Measurements from ENCODE around the gene CTNNBIP1. TPM values are rescaled to one million over a fixed set of nuclear protein-coding genes. Genes with fewer than 3 reads are reported as not detected.
A peak's percentile ranks its signal among the peaks of the same experiment; 100 is the strongest.

Gene CTNNBIP1
- total RNA-seq, 2 donors from 2014 or later: 25.7 to 30.9 TPM

DNA sequence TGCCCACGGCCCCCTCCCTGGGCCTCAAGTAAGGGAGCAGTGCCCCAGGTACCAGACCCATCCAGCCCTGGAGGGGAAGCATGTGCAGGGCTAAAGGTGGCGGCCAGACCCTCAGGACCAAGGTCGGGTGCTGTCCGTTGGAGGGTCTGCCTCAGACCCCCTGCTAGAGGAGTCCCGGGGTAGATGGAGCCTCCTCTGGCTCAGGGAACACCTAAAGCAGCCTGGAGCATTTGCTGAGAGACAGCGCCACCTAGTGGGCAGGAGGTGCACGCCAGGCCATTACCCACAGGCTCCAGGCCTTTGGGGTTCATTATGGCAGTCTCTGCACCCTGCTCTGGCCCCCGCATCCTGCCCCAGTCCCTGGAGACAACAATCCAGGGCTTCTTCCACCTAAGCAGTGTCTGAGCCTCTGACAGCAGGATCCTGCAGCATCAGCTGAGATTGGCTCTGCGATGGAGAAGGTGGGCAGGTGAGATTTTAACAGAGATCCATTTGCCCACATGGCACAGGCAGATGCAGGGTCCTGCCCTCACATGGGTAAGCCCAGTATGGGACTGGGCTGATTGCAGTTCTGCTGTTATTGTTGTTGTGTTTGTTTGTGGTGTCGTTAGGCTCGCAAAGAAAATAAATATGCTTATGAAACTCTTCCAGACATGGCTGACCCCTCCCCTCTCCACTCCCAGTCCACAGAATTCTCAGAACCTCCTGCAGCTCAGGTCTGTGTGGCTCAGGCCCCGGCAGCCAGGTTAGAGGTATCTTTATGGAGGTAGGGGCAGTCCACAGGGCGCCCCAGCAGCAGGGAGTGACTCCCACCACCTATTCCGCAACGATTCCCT, 42.4 kb downstream of the CTNNBIP1 start:
- peak; percentile 61 to 89 for DNase-seq
- intact Hi-C loops (cut with DNase I, micrococcal nuclease): loop anchor here (5.0 to 10.0 kb wide), 3 partner anchors 83 to 243 kb away; no protein-coding TSS in a partner anchor
- ATAC-seq: peak; percentile 84

DNA sequence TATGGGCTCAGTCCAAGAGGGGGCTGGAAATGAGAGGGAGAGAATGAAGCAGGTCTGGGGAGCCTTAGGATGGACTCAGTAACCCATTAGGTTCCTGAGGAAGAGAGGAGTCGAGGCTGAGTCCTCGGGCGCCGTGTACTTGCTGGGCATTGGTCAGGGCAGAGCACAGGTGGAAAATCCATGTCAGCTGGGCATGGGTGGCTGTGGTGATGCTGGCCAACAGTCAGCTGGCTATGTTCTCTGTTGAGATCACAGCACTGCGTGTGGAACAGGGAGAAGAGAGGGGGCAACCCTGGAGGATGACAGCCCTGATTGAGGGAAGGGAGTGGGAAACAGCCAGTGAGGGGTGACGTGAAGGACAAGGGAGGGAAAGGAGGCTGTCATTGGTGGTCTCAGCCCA, 43.2 kb downstream of the CTNNBIP1 start:
- DNase-seq (no peak), ATAC-seq (no peak)
- intact Hi-C loops (cut with DNase I, micrococcal nuclease): loop anchor here (5.0 to 10.0 kb wide), 3 partner anchors 82 to 242 kb away; no protein-coding TSS in a partner anchor

DNA sequence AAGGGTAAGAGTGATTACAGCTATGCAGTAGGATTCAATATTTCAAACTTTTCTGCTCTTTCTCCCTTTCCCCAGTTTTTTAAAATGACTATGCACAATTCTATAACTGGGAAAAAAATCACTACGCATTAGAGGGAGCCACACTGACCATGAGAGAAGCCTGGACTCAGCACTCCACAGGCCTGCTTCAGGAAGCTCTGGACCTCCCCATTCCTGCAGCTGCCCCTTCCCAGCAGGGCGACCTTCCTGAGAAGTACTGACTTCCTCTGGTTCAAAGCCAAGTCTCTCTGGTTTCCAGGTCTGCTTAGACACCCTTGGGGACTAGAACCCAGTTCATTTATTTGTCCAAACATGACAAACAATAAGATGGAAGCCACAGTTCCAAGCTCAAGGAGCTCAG, 44.3 kb downstream of the CTNNBIP1 start:
- ATAC-seq (no peak), DNase-seq (no peak)
- intact Hi-C loops (cut with DNase I, micrococcal nuclease): loop anchor here (5.0 to 10.0 kb wide), 3 partner anchors 81 to 241 kb away; no protein-coding TSS in a partner anchor

DNA sequence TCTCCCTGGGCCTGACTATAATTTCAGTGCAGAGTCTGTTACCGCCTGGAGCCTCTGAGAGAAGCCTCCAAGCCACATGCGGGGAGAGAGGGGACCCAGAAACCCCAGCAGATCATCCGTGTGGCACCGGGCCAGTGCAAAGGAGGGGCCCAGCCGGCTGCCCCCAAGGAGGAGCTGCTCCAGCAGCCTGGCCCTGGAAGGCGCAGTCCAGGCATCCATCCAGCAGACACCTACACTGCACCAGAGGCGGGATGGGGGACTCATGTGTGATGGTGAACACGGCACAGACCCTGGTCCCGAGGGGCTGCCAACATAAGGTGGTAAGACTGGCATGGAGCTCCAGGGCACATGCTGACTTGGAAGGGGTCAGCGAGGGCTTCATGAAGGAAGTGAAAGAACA, 46.7 kb downstream of the CTNNBIP1 start:
- DNase-seq: no peak
- ATAC-seq: no peak
- intact Hi-C loops (cut with DNase I, micrococcal nuclease): loop anchor here (10.0 kb wide), 2 partner anchors 79 to 239 kb away; no protein-coding TSS in a partner anchor

DNA sequence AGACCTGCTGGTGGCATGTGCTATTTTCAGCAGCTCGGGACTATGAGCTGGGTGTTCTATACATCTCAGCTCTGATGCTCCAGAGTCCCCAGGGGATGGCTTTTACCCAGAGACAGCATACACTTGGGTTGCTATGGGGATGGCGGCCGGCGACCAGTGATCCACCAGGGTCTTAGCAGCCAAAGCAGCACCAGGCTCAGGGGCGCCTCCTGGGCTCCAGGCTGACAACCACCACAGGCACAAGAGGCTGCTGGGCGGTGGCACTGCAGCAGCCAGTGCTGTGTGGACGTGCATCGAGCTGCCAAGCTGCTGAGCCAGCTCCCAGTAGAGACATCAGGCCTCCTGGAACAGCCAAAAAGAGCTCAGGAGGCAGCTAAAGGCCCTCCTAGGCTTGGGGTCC, 48.7 kb downstream of the CTNNBIP1 start:
- DNase-seq (no peak), ATAC-seq (no peak)
- intact Hi-C loops (cut with DNase I, micrococcal nuclease): loop anchor here (10.0 kb wide), 2 partner anchors 77 to 237 kb away; no protein-coding TSS in a partner anchor

DNA sequence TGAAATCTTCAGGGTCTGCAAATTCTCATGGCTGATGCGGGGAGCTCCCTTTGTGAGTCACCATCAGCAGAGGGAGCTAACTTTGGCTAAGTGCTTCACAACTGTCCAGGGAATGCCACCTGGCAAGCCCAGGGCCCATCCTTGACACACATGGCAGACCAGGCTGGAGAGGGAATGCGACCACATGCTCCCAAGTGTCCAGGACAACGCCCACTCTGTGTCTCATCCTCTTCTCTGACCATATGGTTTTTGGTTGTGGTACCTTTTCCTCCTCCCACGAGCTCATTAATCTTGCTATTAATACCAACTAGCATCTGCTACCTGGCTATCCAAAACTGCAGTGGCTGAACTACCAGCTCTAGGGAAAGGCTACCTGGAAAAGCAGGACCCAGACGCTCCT, 49.2 kb downstream of the CTNNBIP1 start:
- intact Hi-C loops (cut with DNase I, micrococcal nuclease): loop anchor here (10.0 kb wide), 2 partner anchors 76 to 236 kb away; no protein-coding TSS in a partner anchor
- DNase-seq: no peak
- no peak for ATAC-seq

DNA sequence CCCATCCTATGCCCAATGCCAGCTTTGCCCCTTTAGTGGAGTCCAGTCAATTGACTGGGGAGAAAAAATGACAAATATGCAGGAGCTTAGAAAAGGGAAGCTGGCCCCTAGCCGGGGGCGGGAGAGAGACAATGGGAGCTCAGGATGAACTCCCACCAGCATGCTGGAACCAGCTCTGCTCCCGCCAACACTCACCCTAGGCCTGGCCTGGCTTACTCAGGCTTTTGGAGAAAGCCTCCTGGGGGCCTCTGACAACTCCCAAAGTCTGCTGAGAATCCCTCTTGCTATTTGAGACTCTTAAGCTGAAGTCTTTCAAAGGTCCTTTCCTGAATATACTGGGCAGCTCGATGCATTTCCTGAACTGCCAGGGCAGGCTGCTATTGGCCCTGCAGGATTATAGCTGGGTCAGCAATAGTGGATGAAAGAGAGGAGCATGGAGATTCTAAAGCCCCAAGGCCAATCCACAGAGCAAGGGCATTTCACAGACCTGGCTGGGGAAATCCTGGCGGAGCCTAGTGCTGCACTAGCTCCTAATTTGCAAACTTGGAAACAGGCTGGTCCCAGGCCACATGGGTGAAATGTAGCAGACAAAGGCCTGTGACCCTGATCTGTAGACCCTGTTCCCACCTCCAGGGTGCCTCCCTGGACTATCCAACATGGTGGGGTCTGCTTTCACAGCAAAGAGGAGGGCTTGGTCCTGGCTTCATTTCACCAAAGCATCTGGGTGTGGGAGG, 50.6 kb downstream of the CTNNBIP1 start:
- DNase-seq: no peak
- ATAC-seq: no peak
- intact Hi-C loops (cut with DNase I, micrococcal nuclease): loop anchor here (10.0 kb wide), 2 partner anchors 75 to 235 kb away; no protein-coding TSS in a partner anchor

DNA sequence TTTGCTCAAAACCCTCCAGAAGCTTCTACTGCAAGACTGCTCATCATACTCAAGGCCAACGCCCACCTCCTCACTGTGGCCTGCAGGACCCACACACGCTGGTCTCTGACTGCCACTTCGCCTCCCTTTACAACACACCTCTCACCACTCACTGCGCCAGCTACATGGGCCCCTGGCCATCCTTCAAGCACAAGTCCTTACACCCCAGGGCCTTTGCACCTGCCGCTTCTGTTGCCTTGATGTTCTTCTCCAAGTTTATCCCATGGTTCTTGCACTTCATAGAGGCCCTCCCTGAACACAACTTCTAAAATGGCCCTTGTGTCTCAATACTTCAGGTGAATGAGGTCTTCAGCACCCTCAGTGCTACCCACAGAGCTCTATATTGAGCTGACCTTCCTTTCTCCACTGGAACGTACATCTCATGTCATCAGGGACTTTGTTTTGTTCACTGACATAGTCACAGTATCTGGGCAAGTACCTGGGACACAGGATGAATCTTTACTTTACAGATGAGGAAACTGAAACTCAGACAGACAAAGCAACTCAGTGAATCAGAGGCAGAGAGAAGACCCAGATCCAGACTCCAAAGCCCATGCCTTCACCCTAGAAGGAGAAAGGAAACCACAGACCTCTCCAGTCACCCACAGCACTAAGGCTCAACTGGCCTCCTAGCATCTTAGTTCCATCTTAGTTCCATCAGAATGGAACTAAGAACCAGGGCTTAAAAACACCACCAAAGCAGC, 51.6 kb downstream of the CTNNBIP1 start:
- DNase-seq (no peak), ATAC-seq (no peak)
- intact Hi-C loops (cut with DNase I, micrococcal nuclease): no loop called here

DNA sequence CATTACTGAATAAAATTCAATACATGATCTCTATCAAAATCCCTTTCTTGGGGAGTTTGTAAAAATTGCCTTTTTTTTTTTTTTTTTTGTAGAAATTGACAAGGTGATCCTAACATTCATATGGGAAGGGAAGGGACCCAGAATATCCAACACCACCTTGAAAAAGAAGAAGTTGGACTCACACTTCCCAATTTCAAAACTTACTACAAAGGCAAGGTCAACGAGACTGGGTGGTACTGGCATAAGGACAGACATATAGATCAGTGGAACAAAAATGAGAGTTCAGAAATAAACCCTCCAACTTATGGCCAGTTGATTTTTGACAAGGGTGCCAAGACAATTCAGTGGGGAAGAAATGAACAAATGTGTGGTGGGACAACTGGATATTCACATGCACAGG, 54.9 kb downstream of the CTNNBIP1 start:
- DNase-seq: no peak
- ATAC-seq: no peak
- intact Hi-C loops (cut with DNase I, micrococcal nuclease): no loop called here

DNA sequence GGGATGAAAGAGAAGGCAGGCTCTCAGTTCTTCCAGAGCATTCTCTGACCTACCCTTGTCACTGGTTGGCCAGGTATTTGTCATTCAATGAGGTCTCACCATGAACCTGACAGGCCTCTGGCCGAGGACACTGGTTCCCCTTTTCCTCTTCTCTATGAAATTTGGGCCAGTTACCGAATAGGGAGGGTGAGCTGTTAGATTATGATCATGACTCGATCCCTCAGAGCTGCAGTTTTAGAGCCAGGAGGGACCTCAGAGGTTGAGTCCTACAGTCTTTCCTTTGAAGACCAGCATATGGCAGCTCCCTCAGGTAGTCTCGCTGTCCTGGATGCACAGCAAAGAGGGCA, 56.8 kb downstream of the CTNNBIP1 start:
- intact Hi-C loops (cut with DNase I, micrococcal nuclease): no loop called here
- DNase-seq (no peak), ATAC-seq (no peak)

DNA sequence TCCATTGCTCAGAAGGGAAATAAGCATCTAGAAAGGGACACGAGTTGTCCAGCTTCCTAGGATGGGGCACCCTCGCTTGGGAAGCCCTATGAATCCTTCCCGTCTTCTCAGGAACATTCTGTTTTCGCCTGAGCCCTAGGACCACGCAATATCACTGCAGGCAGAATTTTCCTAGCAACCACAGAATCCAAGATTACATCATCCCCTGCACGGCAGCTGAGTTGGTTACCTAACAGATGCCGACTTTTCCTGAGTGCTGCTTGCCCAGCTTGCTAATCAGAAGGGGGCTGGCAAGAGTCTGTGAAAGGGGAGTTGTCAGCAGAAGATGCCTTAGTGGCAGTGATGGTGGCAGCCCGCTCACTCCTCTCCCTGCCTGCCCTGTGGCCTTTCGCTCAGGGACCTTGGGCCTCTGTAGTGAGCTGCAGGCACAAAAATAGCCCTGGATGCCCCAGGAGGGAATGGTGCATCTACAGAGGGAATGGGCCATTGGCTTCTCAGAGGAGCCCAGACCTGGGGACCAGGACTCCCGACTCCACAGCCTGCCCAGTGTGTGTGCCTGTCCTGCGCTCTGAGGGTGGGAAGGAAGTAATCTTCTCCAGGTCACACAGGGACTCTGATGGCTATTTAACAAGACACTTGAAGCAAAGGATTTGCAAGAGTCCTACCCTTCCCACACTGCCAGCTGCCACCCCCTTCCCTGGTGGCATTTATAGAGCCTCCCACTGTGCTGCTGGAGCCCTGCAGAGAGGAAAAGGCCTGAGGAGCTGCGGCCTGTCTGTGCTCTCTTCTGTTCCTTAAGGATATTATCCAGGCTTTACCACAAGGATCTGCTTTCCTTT, 57.4 kb downstream of the CTNNBIP1 start:
- DNase-seq (no peak), ATAC-seq (no peak)
- intact Hi-C loops (cut with DNase I, micrococcal nuclease): no loop called here

DNA sequence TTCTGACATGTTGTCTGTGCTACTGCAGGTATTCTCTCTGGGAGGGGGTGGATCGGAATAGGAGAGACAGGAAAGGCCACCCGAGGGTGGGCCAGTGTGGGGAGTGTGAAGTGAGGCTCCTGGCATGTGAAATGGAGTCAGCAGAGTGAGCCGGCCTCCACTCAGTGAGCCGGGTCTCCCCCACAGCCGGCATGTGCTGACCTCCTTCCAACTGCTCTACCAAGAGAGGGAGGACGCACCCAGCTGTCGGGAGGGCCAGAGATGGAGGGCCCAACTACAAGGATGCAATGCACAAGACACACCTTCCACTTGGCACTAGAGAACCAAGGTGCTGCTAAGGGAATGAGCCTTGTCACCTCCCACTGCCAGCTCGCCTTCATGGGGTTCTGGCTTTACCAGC, 58.1 kb downstream of the CTNNBIP1 start:
- DNase-seq (no peak), ATAC-seq (no peak)
- intact Hi-C loops (cut with DNase I, micrococcal nuclease): no loop called here

DNA sequence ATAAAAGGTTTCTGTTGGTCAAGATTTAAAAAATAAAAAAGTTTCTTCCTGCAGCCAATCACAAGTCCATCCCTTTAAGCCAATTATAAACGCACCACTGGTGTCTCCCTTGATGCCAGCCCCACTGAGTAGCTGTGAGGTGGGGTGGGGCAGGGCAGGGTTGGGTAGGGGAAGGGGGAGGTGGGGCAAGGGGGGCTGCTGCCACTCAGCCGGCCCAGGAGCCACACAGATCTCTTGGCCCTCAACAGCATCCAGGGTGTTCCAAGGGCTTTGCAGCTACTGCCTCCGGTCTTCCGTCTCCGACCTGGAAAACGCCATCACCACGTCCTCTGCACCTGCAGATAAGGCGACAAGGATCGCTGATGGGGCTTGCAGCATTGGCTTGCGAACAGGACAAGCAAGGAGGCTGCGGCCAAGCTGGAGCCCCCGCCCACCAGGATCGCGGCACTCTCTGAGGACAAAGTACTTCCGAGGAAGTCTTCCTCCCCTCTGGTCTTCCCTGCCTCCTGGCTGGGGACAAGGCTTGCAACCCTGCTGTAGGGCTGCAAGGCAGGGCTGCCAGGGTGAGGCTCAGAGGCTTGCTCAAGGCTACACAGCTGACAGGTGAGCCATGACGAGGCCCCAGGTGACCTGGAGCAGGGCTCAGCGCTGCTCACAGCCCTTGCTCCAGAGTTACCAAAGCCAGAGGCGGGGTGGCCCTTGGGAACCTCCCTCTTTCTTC, 59.5 kb downstream of the CTNNBIP1 start:
- ATAC-seq: no peak
- no peak for DNase-seq
- intact Hi-C loops (cut with DNase I, micrococcal nuclease): no loop called here

DNA sequence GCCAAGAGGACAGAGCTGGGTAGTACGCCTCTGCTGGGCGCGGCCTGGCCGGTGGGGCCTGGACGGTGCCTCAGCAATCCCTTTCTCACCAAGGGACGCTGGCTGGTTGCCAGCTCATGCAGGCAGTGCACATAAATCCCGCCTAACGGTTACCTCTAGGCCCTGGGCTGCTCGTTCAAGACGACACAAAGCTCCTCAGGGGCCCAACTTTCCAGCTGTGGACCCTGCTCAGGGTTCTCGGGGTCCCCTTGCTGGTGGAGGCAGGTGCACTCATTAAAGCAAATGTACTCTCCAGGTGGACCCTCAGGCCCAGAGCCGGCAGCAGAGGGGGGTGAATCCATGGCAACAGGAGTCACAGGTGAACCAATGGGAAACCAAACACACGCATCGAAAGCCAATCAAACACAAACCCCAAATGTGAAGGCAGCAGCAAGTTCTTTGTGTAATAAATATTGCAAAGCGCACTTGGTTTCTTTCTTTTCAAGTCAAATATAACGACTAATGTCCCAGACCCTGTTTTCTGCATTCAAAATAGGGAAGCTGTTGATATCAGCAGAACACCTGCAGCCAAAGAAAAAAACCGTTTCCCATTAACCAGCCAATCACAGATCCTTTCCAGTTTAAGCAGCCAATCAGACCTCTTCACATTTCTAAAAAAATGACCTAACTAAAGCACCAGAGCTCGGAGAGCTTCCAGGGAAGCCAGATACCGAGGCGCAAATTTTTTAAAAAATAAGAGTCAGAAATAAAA, 60.2 kb downstream of the CTNNBIP1 start:
- DNase-seq: no peak
- intact Hi-C loops (cut with DNase I, micrococcal nuclease): no loop called here
- no peak for ATAC-seq

DNA sequence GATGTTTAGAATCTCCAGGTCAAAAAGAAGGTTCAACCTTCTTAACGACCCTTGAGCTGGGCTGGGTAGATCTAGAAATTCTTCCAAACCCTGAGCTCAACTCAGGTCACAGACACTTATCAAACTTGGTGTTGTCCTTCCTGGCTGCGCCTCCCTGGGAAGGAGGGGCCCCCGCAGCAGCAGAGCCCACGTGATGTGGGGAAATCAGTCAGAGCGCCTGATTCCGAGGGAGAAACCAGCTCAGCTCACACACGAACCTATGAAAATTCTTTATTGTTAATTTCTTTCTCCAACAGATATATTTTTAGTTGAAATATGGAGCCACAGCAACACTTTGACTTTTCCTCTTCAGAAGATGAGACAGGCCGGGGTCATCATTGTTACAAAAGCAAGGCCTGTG, 62.0 kb downstream of the CTNNBIP1 start:
- intact Hi-C loops (cut with DNase I, micrococcal nuclease): no loop called here
- ATAC-seq (no peak), DNase-seq (no peak)

DNA sequence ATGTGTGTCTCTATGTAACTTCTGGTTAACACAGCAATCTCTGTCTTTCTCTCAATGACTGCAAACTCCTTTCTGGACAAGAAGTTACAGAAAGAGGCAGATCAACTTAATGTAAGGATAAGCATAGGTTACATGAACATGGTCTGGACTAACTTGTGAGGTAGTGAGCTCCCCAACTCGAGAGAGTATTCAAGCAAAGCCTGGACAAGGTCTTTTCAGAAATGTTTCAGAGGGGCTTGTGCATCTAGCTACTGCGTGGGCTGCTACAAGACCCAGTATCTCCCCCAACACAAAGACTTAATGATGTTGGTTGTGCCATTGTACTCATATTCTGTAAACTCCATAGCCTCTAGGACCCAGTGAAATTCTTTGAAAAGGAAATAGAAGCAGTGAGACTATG, 62.8 kb downstream of the CTNNBIP1 start:
- no peak for ATAC-seq
- DNase-seq: no peak
- intact Hi-C loops (cut with DNase I, micrococcal nuclease): no loop called here

DNA sequence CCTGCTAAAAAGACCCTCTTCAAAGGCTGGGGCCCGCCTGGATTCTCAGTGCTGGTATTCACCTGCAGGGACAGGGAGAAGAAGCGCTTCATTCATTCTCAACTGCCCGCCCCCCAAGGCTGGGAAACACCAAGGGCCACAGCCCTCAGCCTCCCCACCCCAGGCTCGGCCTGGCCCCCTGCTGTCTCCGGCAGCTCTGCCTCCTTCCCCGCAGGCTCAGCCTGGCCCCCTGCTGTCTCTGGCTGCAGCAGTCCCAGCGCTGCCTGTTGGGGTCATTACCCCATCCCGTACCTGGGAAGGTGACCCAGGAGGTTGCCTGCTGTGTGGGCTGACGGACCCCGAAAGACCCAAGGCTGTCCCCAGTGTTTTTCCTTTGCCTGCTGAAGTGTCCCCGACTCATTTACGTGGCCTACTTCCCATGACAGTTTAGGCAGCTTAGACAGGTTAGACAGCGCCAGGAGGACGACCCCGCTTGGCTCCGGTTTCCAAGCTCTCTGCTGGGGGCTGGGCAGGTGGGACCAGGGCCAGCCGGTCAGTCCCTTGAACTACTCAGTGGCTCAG, 63.4 kb downstream of the CTNNBIP1 start:
- DNase-seq: no peak
- no peak for ATAC-seq
- intact Hi-C loops (cut with DNase I, micrococcal nuclease): no loop called here
